ENCODE data around the gene FBXO5.

The FBXO5 gene

GRCh38 chr6:152948150-152948768, 34.6 kb downstream of the FBXO5 start:
- no peak for DNase-seq

DNA sequence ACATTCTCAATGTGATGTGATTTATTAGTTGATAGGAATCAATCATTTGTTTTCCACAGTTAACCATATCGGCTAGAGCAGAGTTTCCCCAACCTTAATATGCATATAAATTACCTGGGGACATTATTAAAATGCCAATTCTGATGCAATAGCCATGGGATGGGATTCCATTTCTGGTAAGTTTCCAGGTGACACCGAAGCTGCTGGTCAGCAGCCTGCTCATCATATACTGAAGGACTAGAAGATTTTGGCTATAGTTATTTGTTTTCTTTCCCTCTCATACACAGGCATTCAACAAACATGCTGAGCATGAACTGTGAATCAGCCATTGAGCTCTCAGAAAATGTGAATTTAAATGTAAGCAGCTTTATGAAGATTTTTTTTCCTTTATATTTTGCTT, 35.8 kb downstream of the FBXO5 start:
- DNase-seq = no peak

DNA sequence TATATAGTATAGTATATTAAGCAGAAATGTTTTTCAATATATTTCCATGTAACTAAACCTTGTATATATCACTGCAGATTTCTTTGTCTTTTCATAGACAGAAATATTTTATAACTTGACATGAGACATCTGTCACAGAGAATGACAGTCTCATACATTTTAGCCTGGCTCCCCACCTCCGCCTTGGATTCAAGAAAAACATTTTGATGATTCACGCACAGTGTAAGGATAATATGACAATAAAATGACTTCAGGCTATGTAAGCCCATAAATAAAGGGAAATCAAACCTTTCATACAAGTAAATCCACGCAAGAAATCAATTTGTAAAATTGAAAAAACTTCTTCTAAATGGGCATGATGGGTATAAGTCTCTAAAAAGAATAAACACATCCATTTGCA, 36.4 kb downstream of the FBXO5 start:
- DNase-seq = no peak

- DNase-seq = no peak
Measured at GRCh38 chr6:152943260-152943897, 39.5 kb downstream of the FBXO5 start.

DNA sequence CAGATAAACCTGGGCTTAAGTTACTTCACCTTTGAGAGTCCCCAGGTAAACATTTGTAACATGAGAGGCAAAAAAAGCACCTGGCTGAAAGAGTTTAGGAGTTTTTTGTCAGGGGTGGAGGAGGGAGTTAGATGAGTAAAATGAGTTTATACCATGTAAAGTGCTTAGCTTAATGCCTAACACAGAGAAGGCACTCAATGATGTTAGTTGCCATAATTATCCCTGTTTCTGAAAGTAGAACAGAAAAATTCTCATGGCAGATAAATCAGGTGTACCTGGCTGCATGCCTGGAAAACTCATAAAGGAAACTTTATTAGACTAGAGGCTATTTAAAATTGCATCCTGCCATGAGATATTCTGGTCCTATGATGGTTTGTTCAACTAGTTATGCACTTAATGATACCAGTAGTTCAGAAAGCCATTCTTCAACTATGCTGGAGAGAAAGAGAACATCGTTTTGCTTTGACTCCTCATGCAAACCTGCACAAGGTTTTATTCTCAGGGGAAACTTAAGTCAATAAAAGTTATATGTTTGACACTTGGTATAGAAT, 40.4 kb downstream of the FBXO5 start:
- no peak for DNase-seq

DNA sequence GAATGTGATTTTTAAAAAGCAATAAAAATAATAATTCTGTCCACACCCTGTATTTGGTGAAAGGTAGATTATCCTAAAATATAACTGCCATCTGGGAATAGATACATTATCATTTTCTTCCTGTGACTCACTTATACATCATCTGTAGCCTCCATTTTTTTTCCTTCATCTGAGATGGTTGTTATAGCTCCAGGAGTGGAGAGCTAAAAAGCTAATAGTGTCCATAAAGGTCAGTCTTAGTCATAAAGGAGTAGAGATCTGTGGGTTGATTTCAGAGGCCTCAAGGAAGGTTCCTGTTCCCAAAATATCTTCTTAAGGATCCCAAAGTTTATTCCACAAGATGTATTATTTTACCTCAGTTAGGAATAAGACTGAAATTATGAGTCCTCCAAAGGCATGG, 41.1 kb downstream of the FBXO5 start:
- DNase-seq = no peak

GRCh38 chr6:152932865-152933264, 50.0 kb downstream of the FBXO5 start:
- no peak for DNase-seq

- no peak for DNase-seq
Measured at GRCh38 chr6:152922706-152923105, 60.1 kb downstream of the FBXO5 start.

Measured in effector CD8-positive, alpha-beta T cell (primary cell).